Measurements from ENCODE around the gene ANKRD23. TPM values are rescaled to one million over a fixed set of nuclear protein-coding genes. Genes with fewer than 3 reads are reported as not detected.
A peak's percentile ranks its signal among the peaks of the same experiment; 100 is the strongest.

ANKRD23 gene
- total RNA-seq, 1 donor from 2014 or later, result 1.7 TPM

DNA sequence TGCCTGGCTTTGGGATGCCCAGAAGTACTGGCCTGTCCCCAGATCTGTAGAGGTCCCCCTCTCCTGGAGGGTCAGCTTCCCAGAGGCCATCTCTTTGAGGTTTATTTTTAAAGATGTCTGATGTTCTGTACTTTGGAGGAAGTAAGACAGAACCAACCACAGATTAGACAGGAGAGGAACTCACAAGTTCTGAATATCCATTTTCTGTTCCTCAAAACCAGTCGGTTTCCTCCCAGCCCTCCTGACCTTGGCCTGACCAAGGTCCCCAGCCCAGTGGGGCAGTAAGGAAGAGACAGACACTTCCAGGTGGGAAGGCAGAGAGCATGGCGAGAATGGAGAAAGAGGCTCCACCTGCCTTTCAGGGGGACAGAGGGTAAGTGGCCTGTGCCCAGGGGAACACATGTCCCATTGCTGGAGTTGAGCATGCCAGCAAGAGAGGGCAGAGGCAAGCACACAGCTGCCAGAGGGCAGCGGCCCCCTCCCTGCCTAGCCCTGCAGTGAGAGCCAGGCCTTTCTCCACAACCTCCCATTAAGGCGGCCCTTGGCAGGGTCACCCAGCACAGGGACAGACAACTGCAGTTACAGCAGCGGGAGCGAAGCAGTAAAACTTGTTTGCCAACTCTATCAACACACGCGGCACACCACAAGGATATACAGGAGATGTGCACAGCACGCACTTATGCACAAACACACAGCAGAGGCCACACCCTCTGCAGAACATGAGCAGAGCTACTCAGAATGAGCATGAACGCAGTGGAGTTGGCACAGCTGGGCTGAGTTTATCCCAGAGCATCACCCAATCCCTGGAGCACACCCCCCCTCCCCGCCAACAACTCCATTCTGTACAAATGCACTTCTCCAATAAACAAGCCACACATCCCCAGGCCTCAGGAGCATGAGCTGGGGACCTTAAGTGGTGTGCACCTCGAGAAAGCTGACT, 44.5 kb upstream of the ANKRD23 start:
- TF ChIP-seq, protein P1, sequence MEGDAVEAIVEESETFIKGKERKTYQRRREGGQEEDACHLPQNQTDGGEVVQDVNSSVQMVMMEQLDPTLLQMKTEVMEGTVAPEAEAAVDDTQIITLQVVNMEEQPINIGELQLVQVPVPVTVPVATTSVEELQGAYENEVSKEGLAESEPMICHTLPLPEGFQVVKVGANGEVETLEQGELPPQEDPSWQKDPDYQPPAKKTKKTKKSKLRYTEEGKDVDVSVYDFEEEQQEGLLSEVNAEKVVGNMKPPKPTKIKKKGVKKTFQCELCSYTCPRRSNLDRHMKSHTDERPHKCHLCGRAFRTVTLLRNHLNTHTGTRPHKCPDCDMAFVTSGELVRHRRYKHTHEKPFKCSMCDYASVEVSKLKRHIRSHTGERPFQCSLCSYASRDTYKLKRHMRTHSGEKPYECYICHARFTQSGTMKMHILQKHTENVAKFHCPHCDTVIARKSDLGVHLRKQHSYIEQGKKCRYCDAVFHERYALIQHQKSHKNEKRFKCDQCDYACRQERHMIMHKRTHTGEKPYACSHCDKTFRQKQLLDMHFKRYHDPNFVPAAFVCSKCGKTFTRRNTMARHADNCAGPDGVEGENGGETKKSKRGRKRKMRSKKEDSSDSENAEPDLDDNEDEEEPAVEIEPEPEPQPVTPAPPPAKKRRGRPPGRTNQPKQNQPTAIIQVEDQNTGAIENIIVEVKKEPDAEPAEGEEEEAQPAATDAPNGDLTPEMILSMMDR (IDR thresholded peaks at IDR 0.05), result no peak
- intact Hi-C loops (cut with DNase I), result no loop called here
- H3K27me3 ChIP-seq, result no peaks in the 10 kb centered on the region
- H3K27ac ChIP-seq, result peak overlapping the region; percentile 38
- H3K4me3 ChIP-seq, result no peak overlapping the region
- no peaks in the 10 kb centered on the region for H3K36me3 ChIP-seq
- H3K4me1 ChIP-seq, result peaks cover 56% of the 10 kb centered on the region
- DNase-seq (peak; percentile 81), ATAC-seq (peak; percentile 65)
- no peaks in the 10 kb centered on the region for H3K9me3 ChIP-seq

DNA sequence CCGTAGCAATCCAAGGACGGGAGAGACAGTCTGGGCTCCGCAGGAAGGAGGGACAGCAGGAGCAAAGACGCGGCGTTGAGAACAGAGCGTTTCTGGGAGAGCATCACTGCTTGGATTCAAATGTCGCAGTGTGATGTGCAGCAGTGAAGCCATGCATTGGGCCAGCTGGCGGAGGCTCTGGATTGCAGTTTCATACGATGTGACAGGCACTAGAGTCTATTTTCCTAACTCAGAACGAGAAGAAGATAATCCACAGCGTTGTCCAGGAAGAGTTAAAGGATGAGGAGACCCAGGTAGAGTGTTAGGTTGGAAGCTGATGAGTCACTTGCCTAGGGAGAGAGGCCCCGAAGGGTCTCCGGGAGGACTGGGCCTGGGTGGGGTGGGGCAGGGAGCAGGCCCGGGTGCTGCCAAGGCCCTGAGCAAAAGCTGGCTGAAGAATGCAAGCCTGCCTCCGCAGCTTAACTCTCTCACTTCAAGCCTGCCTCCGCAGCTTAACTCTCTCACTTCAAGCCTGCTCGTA, 43.7 kb upstream of the ANKRD23 start:
- intact Hi-C loops (cut with DNase I), result no loop called here
- Histone ChIP-seq H3K4me3 (no peak overlapping the region), H3K36me3 (no peaks in the 10 kb centered on the region), H3K4me1 (peaks cover 56% of the 10 kb centered on the region), H3K9me3 (no peaks in the 10 kb centered on the region), H3K27me3 (no peaks in the 10 kb centered on the region), H3K27ac (peak overlapping the region; percentile 38)
- ATAC-seq (peak; percentile 3), DNase-seq (peak; percentile 61)
- TF ChIP-seq, protein P1 (IDR thresholded peaks at IDR 0.05), result no peak

DNA sequence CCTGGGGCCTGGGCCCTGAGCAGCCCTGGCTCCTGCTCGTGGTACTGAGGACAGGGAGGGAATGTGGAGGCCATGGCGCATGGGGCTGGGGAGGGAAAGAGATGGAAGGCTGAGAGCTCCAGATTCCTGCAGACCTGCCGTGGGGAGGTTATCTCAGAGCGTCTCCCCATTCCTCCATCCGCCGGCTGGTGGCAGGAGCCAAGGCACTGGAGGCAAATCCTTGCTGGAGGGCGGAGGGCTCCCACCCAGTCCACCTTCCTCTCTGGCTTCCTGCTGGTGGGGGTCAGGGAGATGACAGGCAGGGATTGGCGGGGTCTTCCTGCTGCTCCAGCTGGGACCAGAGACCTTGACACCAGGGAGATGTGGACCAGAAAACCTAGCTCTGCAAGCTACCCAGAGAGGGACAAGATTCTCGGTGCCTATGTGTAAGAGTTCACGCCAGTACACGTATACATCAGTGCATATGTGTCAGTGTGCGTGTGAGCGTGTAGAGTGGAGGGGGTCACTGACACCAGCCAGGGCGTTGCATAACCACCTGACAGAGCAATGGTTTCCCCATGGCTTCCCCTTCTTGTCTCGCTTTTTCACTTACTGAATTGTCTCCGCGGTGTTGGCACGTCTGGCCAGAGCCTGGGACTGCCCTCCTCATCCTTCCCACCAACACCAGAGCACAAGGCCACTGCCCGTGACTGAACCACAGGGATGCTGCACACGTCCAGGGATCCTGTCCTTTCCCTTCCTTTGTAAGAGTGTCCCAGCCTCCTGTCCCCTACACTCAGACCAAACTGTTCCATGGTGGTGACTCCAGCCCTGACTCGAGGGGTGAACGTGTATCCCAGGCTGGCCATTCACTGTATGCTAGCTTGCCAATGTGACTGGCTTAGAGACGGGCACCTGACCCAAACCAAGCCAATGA, 41.9 kb upstream of the ANKRD23 start:
- TF ChIP-seq, protein P1 (IDR thresholded peaks at IDR 0.05), result no peak
- H3K4me1 ChIP-seq, result peaks cover 44% of the 10 kb centered on the region
- no peaks in the 10 kb centered on the region for H3K36me3 ChIP-seq
- DNase-seq (no peak), ATAC-seq (no peak)
- no peak overlapping the region for H3K27ac ChIP-seq
- no peaks in the 10 kb centered on the region for H3K9me3 ChIP-seq
- no peaks in the 10 kb centered on the region for H3K27me3 ChIP-seq
- no peak overlapping the region for H3K4me3 ChIP-seq
- intact Hi-C loops (cut with DNase I), result no loop called here

DNA sequence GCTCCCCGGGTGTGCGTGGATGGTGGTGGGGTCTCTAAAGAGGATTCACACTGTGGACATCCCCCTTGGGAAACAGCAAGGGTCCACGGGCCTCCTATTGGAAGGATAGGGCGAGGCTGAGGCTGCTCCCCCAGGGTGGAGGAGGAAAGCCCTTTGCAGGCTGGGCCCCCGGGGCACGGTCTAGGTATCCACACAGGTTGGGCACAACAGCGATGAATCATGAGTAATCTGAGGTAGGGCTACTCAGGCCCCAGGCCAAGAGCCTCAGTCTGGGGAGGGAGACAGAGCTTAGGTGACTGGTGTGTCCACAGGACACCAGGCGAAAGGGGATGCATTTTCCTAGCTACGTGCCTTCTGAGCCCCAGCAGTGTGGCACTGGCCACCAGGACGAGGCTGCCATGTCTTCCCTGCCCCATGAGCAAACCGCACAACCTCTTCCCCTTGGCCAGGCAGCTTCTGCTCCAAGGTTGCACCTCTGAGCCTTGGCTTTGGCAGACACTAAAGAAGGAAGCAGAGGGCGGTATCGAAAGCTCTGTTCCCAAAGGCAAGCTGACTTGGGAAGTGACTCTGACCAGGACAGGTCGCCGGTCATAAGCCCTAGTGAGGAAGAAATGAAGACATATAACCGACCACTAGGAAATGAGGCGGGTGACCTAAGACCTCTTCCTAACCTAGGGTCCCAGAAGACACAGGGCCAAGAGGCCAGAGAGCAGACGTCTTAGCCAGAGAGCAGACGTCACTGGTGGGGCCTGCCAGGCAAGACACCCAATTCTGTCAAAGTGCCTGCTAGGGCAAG, 40.7 kb upstream of the ANKRD23 start:
- Histone ChIP-seq H3K27me3 (no peaks in the 10 kb centered on the region), H3K9me3 (no peaks in the 10 kb centered on the region), H3K36me3 (no peaks in the 10 kb centered on the region), H3K4me3 (no peak overlapping the region), H3K27ac (no peak overlapping the region), H3K4me1 (peaks cover 37% of the 10 kb centered on the region)
- ATAC-seq, result peak; percentile 2
- intact Hi-C loops (cut with DNase I), result no loop called here
- TF ChIP-seq, protein P1 (IDR thresholded peaks at IDR 0.05), result no peak
- no peak for DNase-seq

DNA sequence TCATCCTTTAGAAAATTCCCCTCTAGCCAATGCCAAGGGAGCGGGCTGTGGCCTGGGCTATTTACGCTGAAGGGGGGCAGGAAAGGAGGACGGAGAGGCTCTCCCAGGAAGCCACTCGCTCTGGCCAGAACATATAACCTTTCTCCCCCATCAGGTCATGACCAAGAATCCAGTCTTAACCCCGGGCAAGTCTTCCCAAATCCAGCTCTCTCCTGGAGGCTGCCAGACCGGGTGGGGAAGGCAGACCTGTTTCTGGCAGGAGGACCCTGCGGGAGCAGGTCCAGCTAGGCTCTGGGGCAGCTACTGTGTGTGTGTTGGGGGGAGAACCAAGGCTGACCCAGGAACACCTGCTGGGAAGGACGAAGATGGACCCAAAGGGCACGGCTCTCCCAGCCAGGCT, 39.5 kb upstream of the ANKRD23 start:
- ATAC-seq (no peak), DNase-seq (no peak)
- Histone ChIP-seq H3K27me3 (no peaks in the 10 kb centered on the region), H3K4me3 (no peak overlapping the region), H3K9me3 (no peaks in the 10 kb centered on the region), H3K36me3 (no peaks in the 10 kb centered on the region), H3K4me1 (peaks cover 29% of the 10 kb centered on the region), H3K27ac (no peak overlapping the region)
- intact Hi-C loops (cut with DNase I), result no loop called here
- TF ChIP-seq, protein P1 (IDR thresholded peaks at IDR 0.05), result no peak

All from upper lobe of right lung (tissue), 1 donor.